ENCODE data around the gene FBXW9. TPM values are rescaled to one million over a fixed set of nuclear protein-coding genes. Genes with fewer than 3 reads are reported as not detected.

FBXW9 gene
- total and polyA plus RNA-seq, 2 of the 8 experiments (the other 6 are each of a cell fraction or from before 2014, with no cell fraction given) = 10.8 to 30.1 TPM

DNA sequence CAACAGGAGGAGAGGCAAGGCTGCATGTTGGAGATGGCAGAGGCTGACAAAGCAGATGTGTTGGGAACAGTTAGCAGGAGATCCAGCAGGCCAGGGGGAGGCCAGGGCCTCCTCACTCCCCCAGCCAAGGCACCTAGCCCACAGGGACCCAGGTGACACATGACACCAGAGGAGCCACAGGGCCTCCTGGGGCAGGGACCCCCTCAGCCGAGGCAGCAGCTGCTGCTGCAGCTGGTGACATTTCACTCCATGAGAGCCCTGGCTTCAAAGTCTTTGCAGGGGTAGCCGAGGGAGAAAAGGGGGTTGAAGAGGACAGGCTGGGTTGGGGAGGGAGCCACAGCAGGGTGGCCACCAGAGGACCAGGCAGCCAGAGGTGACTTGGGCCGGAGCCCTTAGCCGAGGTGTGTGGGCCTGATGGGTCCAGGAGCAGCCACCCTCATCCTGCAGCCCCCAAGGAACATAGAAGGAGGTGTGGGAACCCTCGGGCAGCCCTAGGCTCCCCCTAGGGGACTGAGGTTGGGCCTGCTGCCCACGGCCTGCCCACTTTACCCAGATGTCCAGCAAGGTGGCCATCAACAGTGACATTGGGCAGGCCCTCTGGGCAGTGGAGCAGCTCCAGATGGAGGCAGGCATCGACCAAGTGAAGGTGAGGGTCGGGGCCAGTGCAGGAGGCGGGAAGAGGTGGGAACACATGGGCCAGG lies 8.8 kb downstream of the FBXW9 start, which contains the start of gene GNG14:
GNG14 (plus strand) TSS at position 503 of the 701 bp plus-strand sequence; CDS start at position 554, 51 bp downstream.
- no peak within 1 kb of the TSS for H2BK5ac ChIP-seq (ENCODE audit: low read depth, low read length)
- H3K36me3 ChIP-seq (ENCODE audit: control insufficient read depth in 2 of 4, insufficient read depth in 4 of 4, low read length in 3 of 4) = no peaks in the 10 kb centered on the region
- no peaks in the 10 kb centered on the region for H3K9me3 ChIP-seq (ENCODE audit: insufficient read depth in 2 of 2, low read depth in 1 of 2, low read length in 1 of 2)
- H2BK120ac ChIP-seq (replicated peaks; ENCODE audit: low read depth, low read length) = no peak within 1 kb of the TSS
- H4K20me1 ChIP-seq (replicated peaks in 1 of 2; ENCODE audit: control insufficient read depth in 1 of 2, insufficient read depth in 2 of 2, low read length in 2 of 2) = peaks cover 0 to 8% of the 10 kb centered on the region in 2 experiments
- H3K4me1 ChIP-seq (replicated peaks in 1 of 4; ENCODE audit: control insufficient read depth in 3 of 4, insufficient read depth in 4 of 4, low read length in 3 of 4) = peaks cover 0 to 2% (median 0%) of the 10 kb centered on the region in 4 experiments; a peak in 1 of 7 replicates
- no peaks in the 10 kb centered on the region for H3K79me1 ChIP-seq (ENCODE audit: low read depth, low read length)
- no peak within 1 kb of the TSS for H3K4me2 ChIP-seq (ENCODE audit: insufficient read depth in 1 of 2, low read depth in 2 of 2, low read length in 2 of 2)
- H2AK5ac ChIP-seq (ENCODE audit: low read depth, low read length) = no peak within 1 kb of the TSS
- no peak within 1 kb of the TSS for H3K27ac ChIP-seq (ENCODE audit: low read depth, low read length)
- POLR2A ChIA-PET (ENCODE audit: partially characterized antibody) = interaction anchor here (0.9 to 4.1 kb wide), 3 partner anchors 9 to 31 kb away, joined by 3 to 30 read pairs (median 4); partner anchors contain the start of gene FBXW9
- CTCF ChIA-PET (ENCODE audit: partially characterized antibody) = interaction anchor here (0.7 to 3.2 kb wide), 3 partner anchors 15 to 429 kb away, joined by 3 to 13 read pairs (median 3); partner anchors contain the start of gene TRIR
- H3K23me2 ChIP-seq (ENCODE audit: low read depth, low read length) = no peaks in the 10 kb centered on the region
- DNase-seq (ENCODE audit: low read depth in 1 of 2, low spot score in 2 of 2) = no peak
- no peak within 1 kb of the TSS for H2BK15ac ChIP-seq (ENCODE audit: low read length)
- H4K8ac ChIP-seq (ENCODE audit: extremely low read depth, insufficient read depth, low read length) = no peak within 1 kb of the TSS; the same call in 1 of the 2 replicates
- no peak within 1 kb of the TSS for H3K18ac ChIP-seq (ENCODE audit: extremely low read depth, low read length)
- no peak within 1 kb of the TSS for H3K56ac ChIP-seq (replicated peaks; ENCODE audit: insufficient read length, low read depth, low read length)
- H4K5ac ChIP-seq (ENCODE audit: insufficient read length, low read depth, low read length) = no peak within 1 kb of the TSS
- no peak within 1 kb of the TSS for H2BK12ac ChIP-seq (ENCODE audit: low read depth, low read length)
- H2AFZ ChIP-seq (ENCODE audit: low read length) = no peak within 1 kb of the TSS
- no peaks in the 10 kb centered on the region for H3K79me2 ChIP-seq (ENCODE audit: control insufficient read depth in 1 of 2, insufficient read depth in 2 of 2, low read length in 2 of 2)
- H3K23ac ChIP-seq (ENCODE audit: insufficient read length) = no peak within 1 kb of the TSS
- H3K14ac ChIP-seq (ENCODE audit: insufficient read length) = no peak within 1 kb of the TSS
- no peak within 1 kb of the TSS for H3K9ac ChIP-seq (replicated peaks in 1 of 4; ENCODE audit: extremely low read depth in 1 of 4, low read depth in 3 of 4, low read length in 3 of 4)
- H3K4me3 ChIP-seq (ENCODE audit: extremely low read depth in 1 of 4, insufficient read depth in 2 of 4, low read depth in 3 of 4, low read length in 4 of 4) = no peak within 1 kb of the TSS
- H2BK20ac ChIP-seq (ENCODE audit: low read length) = no peak within 1 kb of the TSS
- WGBS, 2 experiments (ENCODE audit: extremely low coverage in 1 of 2, insufficient coverage in 1 of 2, insufficient read length in 1 of 2, insufficient replicate concordance in 2 of 2, low coverage in 1 of 2, low lambda C conversion rate in 2 of 2, missing lambda C conversion rate in 1 of 2) = 90% methylated on average over 9 of the region's 9 CpGs; no CpG with 5 or more reads in 1 of the 2 experiments
- FAIRE-seq = no peak
- no peaks in the 10 kb centered on the region for H3K27me3 ChIP-seq (replicated peaks in 1 of 4; ENCODE audit: control insufficient read depth in 3 of 4, extremely low read depth in 1 of 4, insufficient read depth in 3 of 4, low read length in 3 of 4)
- no peak within 1 kb of the TSS for H3K4ac ChIP-seq (replicated peaks; ENCODE audit: insufficient read length, low read depth, low read length)
- H4K91ac ChIP-seq (replicated peaks; ENCODE audit: insufficient read length, low read length) = no peak within 1 kb of the TSS
- TF ChIP-seq, protein P1, sequence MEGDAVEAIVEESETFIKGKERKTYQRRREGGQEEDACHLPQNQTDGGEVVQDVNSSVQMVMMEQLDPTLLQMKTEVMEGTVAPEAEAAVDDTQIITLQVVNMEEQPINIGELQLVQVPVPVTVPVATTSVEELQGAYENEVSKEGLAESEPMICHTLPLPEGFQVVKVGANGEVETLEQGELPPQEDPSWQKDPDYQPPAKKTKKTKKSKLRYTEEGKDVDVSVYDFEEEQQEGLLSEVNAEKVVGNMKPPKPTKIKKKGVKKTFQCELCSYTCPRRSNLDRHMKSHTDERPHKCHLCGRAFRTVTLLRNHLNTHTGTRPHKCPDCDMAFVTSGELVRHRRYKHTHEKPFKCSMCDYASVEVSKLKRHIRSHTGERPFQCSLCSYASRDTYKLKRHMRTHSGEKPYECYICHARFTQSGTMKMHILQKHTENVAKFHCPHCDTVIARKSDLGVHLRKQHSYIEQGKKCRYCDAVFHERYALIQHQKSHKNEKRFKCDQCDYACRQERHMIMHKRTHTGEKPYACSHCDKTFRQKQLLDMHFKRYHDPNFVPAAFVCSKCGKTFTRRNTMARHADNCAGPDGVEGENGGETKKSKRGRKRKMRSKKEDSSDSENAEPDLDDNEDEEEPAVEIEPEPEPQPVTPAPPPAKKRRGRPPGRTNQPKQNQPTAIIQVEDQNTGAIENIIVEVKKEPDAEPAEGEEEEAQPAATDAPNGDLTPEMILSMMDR (IDR thresholded peaks at IDR 0.05; ENCODE audit: control extremely low read depth in 1 of 3, insufficient read depth in 1 of 3, low read depth in 1 of 3, low read length in 3 of 3) = peak in 1 of 3 experiments; percentile 20; a peak in 1 of 4 replicates
- TF ChIP-seq CEBPB (IDR thresholded peaks at IDR 0.05; ENCODE audit: low read depth, low read length) (no peak), JUND (IDR thresholded peaks at IDR 0.05; ENCODE audit: low read length) (no peak), ASH2L (IDR thresholded peaks at IDR 0.05; ENCODE audit: low read length) (no peak)
- TF ChIP-seq, protein P2, sequence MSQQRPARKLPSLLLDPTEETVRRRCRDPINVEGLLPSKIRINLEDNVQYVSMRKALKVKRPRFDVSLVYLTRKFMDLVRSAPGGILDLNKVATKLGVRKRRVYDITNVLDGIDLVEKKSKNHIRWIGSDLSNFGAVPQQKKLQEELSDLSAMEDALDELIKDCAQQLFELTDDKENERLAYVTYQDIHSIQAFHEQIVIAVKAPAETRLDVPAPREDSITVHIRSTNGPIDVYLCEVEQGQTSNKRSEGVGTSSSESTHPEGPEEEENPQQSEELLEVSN (IDR thresholded peaks at IDR 0.05) = 0 out of 2 replicates have a peak, but pooled peaks have one; percentile 26

Measured in H1 (cell line).